HEK293 (cell line): Measurements from ENCODE around the gene PAK2.
"Not testable (repeated sequence)": the region's sequence is repeated elsewhere in the genome, so short reads cannot be mapped to it uniquely, and the experiment has no call there.

ENCODE experiments used
- CTCF ChIA-PET: fragments of 350-600 bp; formaldehyde crosslinking; extraction: SDS; loops from one replicate; lab custom pipeline; 2021; ENCODE audit warnings: antibody characterized with exemption; lab: Yijun Ruan, JAX
- POLR2A ChIA-PET: fragments of 300-600 bp; formaldehyde crosslinking; extraction: SDS; loops from one replicate; lab custom pipeline; 2020; ENCODE audit warnings: antibody characterized with exemption, inconsistent platforms; lab: Yijun Ruan, JAX
- H3K27ac ChIP-seq: fragments of 200-500 bp; sonication (Bioruptor generic); 2 replicates; pipeline ENCODE4 v1.5.1; 2014; ENCODE audit warnings: low read depth, low read length, control low read depth, inconsistent platforms; ENCODE audit errors: extremely low read depth
- H3K36me3 ChIP-seq, 2 experiments: fragments of 200-500 bp in 1 of 2; sonication (Bioruptor generic) in 1 of 2; 1 replicate in 1 of 2; 2 replicates in 1 of 2; pipeline ENCODE4 v1.5.1; 2014 to 2017; ENCODE audit warnings: inconsistent platforms in 2 of 2, low read length in 2 of 2; ENCODE audit not compliant: control insufficient read depth in 2 of 2, insufficient read depth in 1 of 2
- H3K4me1 ChIP-seq: fragments of 200-500 bp; sonication (Bioruptor generic); 2 replicates; pipeline ENCODE4 v1.5.1; 2014; ENCODE audit warnings: mild to moderate bottlenecking, low read length, inconsistent platforms; ENCODE audit not compliant: control insufficient read depth, insufficient read depth
- H3K4me3 ChIP-seq: 2 replicates; pipeline ENCODE4 v1.5.1; 2011; ENCODE audit warnings: low read depth, mild to moderate bottlenecking, control low read depth, low read length, moderate library complexity
- H3K9me3 ChIP-seq: fragments of 200-500 bp; sonication (Bioruptor generic); 2 replicates; pipeline ENCODE4 v1.5.1; 2014; ENCODE audit warnings: low read depth, low read length, inconsistent platforms; ENCODE audit not compliant: control insufficient read depth, insufficient read depth
- BCL6B ChIP-seq: fragments of 450-650 bp; formaldehyde crosslinking; IDR thresholded peaks from 2 replicates; pipeline ENCODE4 v1.5.1; 2017; ENCODE audit warnings: missing biosample characterization, missing genetic modification characterization
- CTCF ChIP-seq: fragments of 450-650 bp; formaldehyde crosslinking; IDR thresholded peaks from 2 replicates; pipeline ENCODE4 v1.5.1; 2016; ENCODE audit warnings: missing biosample characterization, missing genetic modification characterization
- FEZF1 ChIP-seq: fragments of 450-650 bp; formaldehyde crosslinking; IDR thresholded peaks from 2 replicates; pipeline ENCODE4 v1.5.1; 2016; ENCODE audit warnings: missing biosample characterization, missing genetic modification characterization
- SALL2 ChIP-seq: fragments of 450-650 bp; formaldehyde crosslinking; IDR thresholded peaks from 2 replicates; pipeline ENCODE4 v1.5.0; 2017; ENCODE audit warnings: missing biosample characterization, mild to moderate bottlenecking, missing genetic modification characterization, borderline replicate concordance
- SCRT1 ChIP-seq: fragments of 450-650 bp; formaldehyde crosslinking; IDR thresholded peaks from 2 replicates; pipeline ENCODE4 v1.5.1; 2016; ENCODE audit warnings: missing biosample characterization, missing genetic modification characterization, borderline replicate concordance
- ZEB2 ChIP-seq: fragments of 450-650 bp; formaldehyde crosslinking; IDR thresholded peaks from 2 replicates; pipeline ENCODE4 v1.5.1; 2016; ENCODE audit warnings: missing biosample characterization, missing genetic modification characterization
- ZNF157 ChIP-seq: fragments of 450-650 bp; formaldehyde crosslinking; IDR thresholded peaks from 2 replicates; pipeline ENCODE4 v1.5.1; 2016; ENCODE audit warnings: missing biosample characterization, missing genetic modification characterization
- ZNF184 ChIP-seq: fragments of 450-650 bp; IDR thresholded peaks from 2 replicates; pipeline ENCODE4 v1.5.1; 2018; ENCODE audit warnings: missing biosample characterization, mild to moderate bottlenecking, missing genetic modification characterization
- ZNF19 ChIP-seq: fragments of 450-650 bp; formaldehyde crosslinking; IDR thresholded peaks from 2 replicates; pipeline ENCODE4; 2016; ENCODE audit warnings: missing biosample characterization, missing genetic modification characterization, low read depth
- ZNF202 ChIP-seq: fragments of 450-650 bp; formaldehyde crosslinking; IDR thresholded peaks from 2 replicates; pipeline ENCODE4 v1.5.1; 2016; ENCODE audit warnings: missing biosample characterization, missing genetic modification characterization, borderline replicate concordance
- ZNF214 ChIP-seq: fragments of 450-650 bp; formaldehyde crosslinking; IDR thresholded peaks from 2 replicates; pipeline ENCODE4 v1.5.1; 2017; ENCODE audit warnings: missing biosample characterization, mild to moderate bottlenecking, missing genetic modification characterization, borderline replicate concordance
- ZNF341 ChIP-seq: fragments of 450-650 bp; formaldehyde crosslinking; IDR thresholded peaks from 2 replicates; pipeline ENCODE4; 2016; ENCODE audit warnings: low read depth, missing biosample characterization, missing genetic modification characterization
- ZNF510 ChIP-seq: fragments of 450-650 bp; formaldehyde crosslinking; IDR thresholded peaks from 2 replicates; pipeline ENCODE4 v1.5.1; 2018; ENCODE audit warnings: mild to moderate bottlenecking, missing genetic modification characterization, missing biosample characterization; ENCODE audit not compliant: insufficient replicate concordance
- ZNF600 ChIP-seq: fragments of 450-650 bp; formaldehyde crosslinking; IDR thresholded peaks from 2 replicates; pipeline ENCODE4 v1.5.1; 2016; ENCODE audit warnings: missing biosample characterization, missing genetic modification characterization
- ZNF664 ChIP-seq: fragments of 450-650 bp; formaldehyde crosslinking; IDR thresholded peaks from 2 replicates; pipeline ENCODE4 v1.5.1; 2016; ENCODE audit warnings: missing biosample characterization, missing genetic modification characterization
- ZNF701 ChIP-seq: fragments of 450-650 bp; formaldehyde crosslinking; IDR thresholded peaks from 2 replicates; pipeline ENCODE4 v1.5.1; 2016; ENCODE audit warnings: missing biosample characterization, missing genetic modification characterization
- ZNF747 ChIP-seq: fragments of 450-650 bp; formaldehyde crosslinking; IDR thresholded peaks from 2 replicates; pipeline ENCODE4 v1.5.1; 2016; ENCODE audit warnings: missing biosample characterization, missing genetic modification characterization
- ZNF791 ChIP-seq: fragments of 450-650 bp; formaldehyde crosslinking; IDR thresholded peaks from 2 replicates; pipeline ENCODE4 v1.5.1; 2016; ENCODE audit warnings: missing biosample characterization, missing genetic modification characterization
- ZNF843 ChIP-seq: fragments of 450-650 bp; formaldehyde crosslinking; IDR thresholded peaks from 2 replicates; pipeline ENCODE4 v1.5.1; 2016; ENCODE audit warnings: missing biosample characterization, missing genetic modification characterization
- TF ChIP-seq, protein P1 (sequence below): fragments of 450-650 bp; formaldehyde crosslinking; optimal IDR thresholded peaks from 2 replicates; pipeline ENCODE3; 2016; ENCODE audit warnings: missing biosample characterization, mild to moderate bottlenecking, missing genetic modification characterization

Gene PAK2

DNA sequence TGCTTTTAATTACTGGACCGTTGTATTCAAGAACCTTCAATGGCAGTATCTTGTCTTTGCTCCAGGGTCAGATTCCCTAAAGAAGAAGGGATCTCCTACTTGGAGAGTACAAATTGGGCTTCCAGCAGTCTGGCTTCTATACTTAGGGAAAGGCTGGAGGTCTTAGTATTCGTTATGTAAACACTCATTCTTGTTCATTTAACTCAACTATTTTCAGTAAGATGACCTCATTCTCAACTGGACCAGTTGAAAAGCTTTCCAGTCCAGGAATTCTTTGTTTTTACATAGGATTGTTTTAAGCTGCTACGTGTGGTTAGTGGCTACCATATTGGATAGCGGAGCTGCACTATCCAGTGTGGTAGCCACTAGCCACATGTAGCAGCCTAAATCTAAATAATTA, 132.7 kb downstream of the PAK2 start (continued):
- TF ChIP-seq ZNF202 (tag by site-specific recombination) (no peak), ZNF341 (tag by site-specific recombination) (no peak), ZNF843 (tag by site-specific recombination) (no peak), ZNF157 (tag by site-specific recombination) (no peak)

DNA sequence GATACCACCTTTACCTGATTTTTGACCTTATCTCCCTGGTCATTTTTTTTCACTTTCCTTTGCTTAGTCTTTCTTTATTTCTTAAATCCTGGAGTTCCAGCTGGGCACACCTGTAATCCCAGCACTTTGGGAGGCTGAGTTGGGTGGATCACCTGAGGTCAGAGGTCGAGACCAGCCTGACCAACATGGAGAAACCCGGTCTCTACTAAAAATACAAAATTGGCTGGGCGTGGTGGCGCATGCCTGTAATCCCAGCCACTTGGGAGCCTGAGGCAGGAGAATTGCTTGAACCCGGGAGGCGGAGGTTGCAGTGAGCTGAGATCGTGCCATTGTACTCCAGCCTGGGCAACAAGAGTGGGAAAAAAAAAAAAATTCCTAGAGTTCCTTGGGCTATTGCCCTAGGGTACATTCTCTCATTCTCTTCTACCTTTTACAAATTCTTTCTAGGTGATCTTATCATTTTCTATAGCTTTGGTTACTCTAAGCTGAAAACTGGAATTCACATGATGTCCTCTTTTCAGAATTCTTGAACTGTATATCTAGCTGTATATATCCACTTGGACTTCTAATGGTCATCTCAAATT, 134.9 kb downstream of the PAK2 start:
- not testable (repeated sequence) for H3K4me1 ChIP-seq
- TF ChIP-seq ZEB2 (tag by site-specific recombination), result 0 out of 2 replicates have a peak, but pooled peaks have one; percentile 8
- TF ChIP-seq, all 188 proteins: peak for 1; not testable (repeated sequence) for 187
- H3K9me3 ChIP-seq, H3K27ac ChIP-seq, H3K4me3 ChIP-seq: not testable (repeated sequence)
- peaks cover 0 to 16% of the 10 kb centered on the region in 2 experiments; a peak in 2 of 3 replicates for H3K36me3 ChIP-seq
- ChIA-PET CTCF (interaction anchor here (0.6 kb wide), 2 partner anchors 36 to 156 kb away, joined by 3 read pairs; no protein-coding TSS in a partner anchor), POLR2A (interaction anchor here (0.6 kb wide), 1 partner anchor 31 kb away, joined by 5 read pairs; no protein-coding TSS in a partner anchor)

GRCh38 chr3:196875258-196875657, 135.6 kb downstream of the PAK2 start:
- Histone ChIP-seq H3K4me1 (no peaks in the 10 kb centered on the region), H3K27ac (no peak overlapping the region), H3K9me3 (no peaks in the 10 kb centered on the region), H3K4me3 (no peak overlapping the region), H3K36me3 (peaks cover 0 to 12% of the 10 kb centered on the region in 2 experiments; a peak in 2 of 3 replicates)
- ChIA-PET CTCF (interaction anchor here (0.6 kb wide), 1 partner anchor 35 kb away, joined by 3 read pairs; no protein-coding TSS in a partner anchor), POLR2A (no interaction called here)
- TF ChIP-seq ZNF19 (no peak), ZNF747 (no peak), ZNF600 (tag by site-specific recombination) (no peak), ZNF214 (no peak), FEZF1 (tag by site-specific recombination) (no peak), SCRT1 (tag by site-specific recombination) (no peak), CTCF (no peak), ZNF184 (tag by site-specific recombination) (no peak), SALL2 (no peak), ZNF664 (no peak), ZNF510 (no peak), ZNF791 (tag by site-specific recombination) (no peak), ZNF701 (tag by site-specific recombination) (no peak), BCL6B (no peak)
- TF ChIP-seq, protein P1, sequence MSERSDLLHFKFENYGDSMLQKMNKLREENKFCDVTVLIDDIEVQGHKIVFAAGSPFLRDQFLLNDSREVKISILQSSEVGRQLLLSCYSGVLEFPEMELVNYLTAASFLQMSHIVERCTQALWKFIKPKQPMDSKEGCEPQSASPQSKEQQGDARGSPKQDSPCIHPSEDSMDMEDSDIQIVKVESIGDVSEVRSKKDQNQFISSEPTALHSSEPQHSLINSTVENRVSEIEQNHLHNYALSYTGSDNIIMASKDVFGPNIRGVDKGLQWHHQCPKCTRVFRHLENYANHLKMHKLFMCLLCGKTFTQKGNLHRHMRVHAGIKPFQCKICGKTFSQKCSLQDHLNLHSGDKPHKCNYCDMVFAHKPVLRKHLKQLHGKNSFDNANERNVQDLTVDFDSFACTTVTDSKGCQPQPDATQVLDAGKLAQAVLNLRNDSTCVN (tag by site-specific recombination), result no peak
